ENCODE measurements around the gene PRDM16. TPM values are rescaled to one million over a fixed set of nuclear protein-coding genes. Genes with fewer than 3 reads are reported as not detected.

Gene PRDM16
- polyA plus RNA-seq, 1 of the 3 experiments (the other 2 are of a cell fraction), result not detected

- no peaks in the 10 kb centered on the region for H4K20me1 ChIP-seq (ENCODE audit: insufficient read depth)
- H3K27me3 ChIP-seq (ENCODE audit: insufficient read depth), result no peaks in the 10 kb centered on the region
- no peaks in the 10 kb centered on the region for H3K9me2 ChIP-seq
- DNase-seq, result no peak
- ChIA-PET POLR2A (no interaction called here), CTCF (interaction anchor here (0.6 kb wide), 1 partner anchor 380 kb away, joined by 3 read pairs; no protein-coding TSS in a partner anchor)
- no peak overlapping the region for H2AFZ ChIP-seq (ENCODE audit: low read depth)
- H3F3A ChIP-seq (replicated peaks; ENCODE audit: insufficient read depth), result no peaks in the 10 kb centered on the region
- TF ChIP-seq POLR2AphosphoS5 (IDR thresholded peaks at IDR 0.05; ENCODE audit: low read depth, low read length), result no peak
- TF ChIP-seq JUND (IDR thresholded peaks at IDR 0.05), result no peak
- TF ChIP-seq GATA2 (CRISPR knock-in tag; IDR thresholded peaks at IDR 0.05), result no peak
- no peak for TF ChIP-seq TAF1 (IDR thresholded peaks at IDR 0.05; ENCODE audit: borderline replicate concordance, low read depth, low read length)
- no peak for TF ChIP-seq RXRA (IDR thresholded peaks at IDR 0.05; ENCODE audit: borderline replicate concordance, low read depth)
- TF ChIP-seq NFIC (IDR thresholded peaks at IDR 0.05; ENCODE audit: borderline replicate concordance), result no peak
- no peak for TF ChIP-seq MAX (IDR thresholded peaks at IDR 0.05; ENCODE audit: low read depth)
- no peak for TF ChIP-seq USF2 (IDR thresholded peaks at IDR 0.05; ENCODE audit: borderline replicate concordance, low read depth, low read length)
- no peak overlapping the region for H3K4me3 ChIP-seq (ENCODE audit: low read depth in 2 of 2, low read length in 1 of 2)
- no peaks in the 10 kb centered on the region for H3K4me1 ChIP-seq (ENCODE audit: control insufficient read depth in 1 of 2, insufficient read depth in 2 of 2, low read depth in 1 of 2, low read length in 1 of 2)
- H3K27ac ChIP-seq (ENCODE audit: low read depth in 2 of 2, low read length in 1 of 2), result no peak overlapping the region
- no peak overlapping the region for H3K9ac ChIP-seq
- H3K9me3 ChIP-seq, result no peaks in the 10 kb centered on the region
- H3K36me3 ChIP-seq (replicated peaks in 1 of 2; ENCODE audit: control insufficient read depth in 1 of 2, insufficient read depth in 2 of 2, low read length in 1 of 2), result no peaks in the 10 kb centered on the region
- no peaks in the 10 kb centered on the region for H3K79me2 ChIP-seq (ENCODE audit: insufficient read depth)
- WGBS (ENCODE audit: low lambda C conversion rate), result 9% methylated on average over 24 of the region's 32 CpGs
- no peak overlapping the region for H3K4me2 ChIP-seq
Observed at GRCh38 chr1:3029991-3030662, 38.9 kb upstream of the PRDM16 start.

- DNase-seq, result no peak
- Histone ChIP-seq H3K9me2 (no peaks in the 10 kb centered on the region), H3K9me3 (no peaks in the 10 kb centered on the region), H3K9ac (no peak overlapping the region), H3K4me2 (no peak overlapping the region), H4K20me1 (ENCODE audit: insufficient read depth) (no peaks in the 10 kb centered on the region), H3K36me3 (replicated peaks in 1 of 2; ENCODE audit: control insufficient read depth in 1 of 2, insufficient read depth in 2 of 2, low read length in 1 of 2) (no peaks in the 10 kb centered on the region), H3F3A (replicated peaks; ENCODE audit: insufficient read depth) (no peaks in the 10 kb centered on the region), H3K27ac (ENCODE audit: low read depth in 2 of 2, low read length in 1 of 2) (no peak overlapping the region), H3K4me1 (ENCODE audit: control insufficient read depth in 1 of 2, insufficient read depth in 2 of 2, low read depth in 1 of 2, low read length in 1 of 2) (no peaks in the 10 kb centered on the region), H3K79me2 (ENCODE audit: insufficient read depth) (no peaks in the 10 kb centered on the region), H3K4me3 (ENCODE audit: low read depth in 2 of 2, low read length in 1 of 2) (no peak overlapping the region), H3K27me3 (ENCODE audit: insufficient read depth) (no peaks in the 10 kb centered on the region), H2AFZ (ENCODE audit: low read depth) (no peak overlapping the region)
- ChIA-PET CTCF (interaction anchor here (0.6 kb wide), 1 partner anchor 379 kb away, joined by 3 read pairs; no protein-coding TSS in a partner anchor), POLR2A (no interaction called here)
- TF ChIP-seq SMC3 (IDR thresholded peaks at IDR 0.05; ENCODE audit: low read depth, low read length) (no peak), MXI1 (IDR thresholded peaks at IDR 0.05; ENCODE audit: low read depth, low read length) (no peak), EZH2phosphoT487 (IDR thresholded peaks at IDR 0.05; ENCODE audit: borderline replicate concordance, low read depth) (no peak), USF1 (IDR thresholded peaks at IDR 0.05; ENCODE audit: borderline replicate concordance, low read depth) (no peak), POLR2AphosphoS5 (IDR thresholded peaks at IDR 0.05; ENCODE audit: low read depth, low read length) (no peak), RCOR1 (IDR thresholded peaks at IDR 0.05; ENCODE audit: low read length) (no peak), FOXJ3 (CRISPR knock-in tag; IDR thresholded peaks at IDR 0.05) (no peak), RXRA (IDR thresholded peaks at IDR 0.05; ENCODE audit: borderline replicate concordance, low read depth) (no peak), MEF2A (IDR thresholded peaks at IDR 0.05; ENCODE audit: borderline replicate concordance, low read depth) (no peak), TCF12 (IDR thresholded peaks at IDR 0.05) (no peak), PBX3 (IDR thresholded peaks at IDR 0.05) (no peak), FOSL2 (IDR thresholded peaks at IDR 0.05; ENCODE audit: borderline replicate concordance, low read depth) (no peak), TEAD4 (IDR thresholded peaks at IDR 0.05; ENCODE audit: borderline replicate concordance, insufficient read depth) (no peak), REST (IDR thresholded peaks at IDR 0.05; ENCODE audit: low read depth, low read length) (no peak)
- WGBS (ENCODE audit: low lambda C conversion rate), result 11% methylated on average over 14 of the region's 22 CpGs
Observed at GRCh38 chr1:3030663-3031381, 38.2 kb upstream of the PRDM16 start.

Data from SK-N-SH (cell line).